Heart left ventricle (tissue), 13 donors: ENCODE data around the gene SPEF2.

Experiments
- CTCF ChIP-seq, 12 donors: fragments of 200-600 bp; sonication (generic) in 4 of 12; IDR thresholded peaks; one replicate each; pipeline versions ENCODE4 v1.5.0 to v1.8.0; 2018 to 2022; ENCODE audit warnings: antibody characterized with exemption in 12 of 12, mild to moderate bottlenecking in 5 of 12
- POLR2A ChIP-seq, 2 donors: fragments of 450-650 bp; IDR thresholded peaks; one replicate each; pipeline ENCODE4 v1.6.1; 2017; ENCODE audit warnings: antibody characterized with exemption in 2 of 2, mild to moderate bottlenecking in 2 of 2, moderate library complexity in 2 of 2
- donor health status: ischemic (EF 13 %, LVEDD 7.1; RV severe dilation, severe dysfunction).
- donor health status: DM: no; HTN: yes; CAD: no.
- donor health status: DM: no; HTN: no; CAD: no.
- donor health status: ischemic (EF 25% LVEDD 6.9; RV normal size, moderate dysfunction).
- donor health status: ischemic (EF 25% LVEDD 5.7; RV mildly dilated, moderate dysfunction).
- donor health status: ischemic (EF 35%, LVEDD 5.7; RV mildly dilated, moderate dysfunction).
- donor health status: nonischemic (EF 11% LVEDD 7.7; RV severe dilation, severe dysfunction).
- donor health status: DM: yes; HTN: yes; CAD: no.
- donor health status: PGD.
- donor health status: ischemic (EF 29% LVEDD 5.4; RV normal size, mild dysfunction).
- donor health status: nonischemic (EF 23%, LVEDD 6.1; RV moderate dilation, normal function).

- TF ChIP-seq POLR2A (IDR thresholded peaks at IDR 0.05) (no peak), CTCF (IDR thresholded peaks at IDR 0.05) (no peak)
Measured at GRCh38 chr5:35859101-35859661, 241.5 kb downstream of the SPEF2 start.
